HCT116 (cell line): Measurements from ENCODE around the gene MSRB3. TPM values are rescaled to one million over a fixed set of nuclear protein-coding genes. Genes with fewer than 3 reads are reported as not detected.

Experiments used
- ATAC-seq: fragments of 200-7000 bp; cut with Tn5 transposase; 2 replicates; pipeline ENCODE4 v1.9.1; 2020; ENCODE audit warnings: mild to moderate bottlenecking, moderate library complexity
- BruUV-seq: library from RNA; stranded (reverse); fragments of 400-500 nt; replicated peaks from 2 replicates; lab custom pipeline; 2021; lab: Mats Ljungman, UMichigan
- CTCF ChIA-PET: fragments of 300-600 bp; sonication (Branson Sonifier 250); formaldehyde crosslinking; loops from one replicate; lab custom pipeline; 2021; ENCODE audit warnings: antibody characterized with exemption; lab: Charles Lee
- POLR2A ChIA-PET: fragments of 300-600, 350-600 bp; sonication (Branson Sonifier 250); formaldehyde crosslinking; loops from one replicate; lab custom pipeline; 2021; ENCODE audit warnings: antibody characterized with exemption; lab: Charles Lee
- RAD21 ChIA-PET, 2 experiments: fragments of 300-600 bp; sonication (Branson Sonifier 250); formaldehyde crosslinking; loops; one replicate each; lab custom pipeline; 2023; ENCODE audit warnings: low total read pairs in 2 of 2; ENCODE audit not compliant: uncharacterized antibody in 2 of 2, unreplicated experiment in 2 of 2, low non-redundant PET in 1 of 2; lab: Charles Lee
- DNase-seq: peaks from one replicate; pipeline ENCODE4 v3.0.0-alpha.2; 2010; ENCODE audit warnings: low read depth, low spot score
- H2AFZ ChIP-seq: fragments of 200-600 bp; shearing (Covaris generic), sonication (generic); 2 replicates; pipeline ENCODE4 v1.6.1; 2017; ENCODE audit warnings: low read depth, mixed run types, mixed read lengths, antibody characterized with exemption, low read length; ENCODE audit not compliant: poor library complexity, severe bottlenecking
- H3K27ac ChIP-seq: 2 replicates; pipeline ENCODE4 v1.5.1; 2012; ENCODE audit warnings: low read depth, low read length
- H3K27me3 ChIP-seq: fragments of 200-600 bp; sonication (generic); 2 replicates; pipeline ENCODE4 v1.6.1; 2016; ENCODE audit warnings: mixed run types, low read length, mixed read lengths; ENCODE audit not compliant: insufficient read depth
- H3K36me3 ChIP-seq, 2 experiments: fragments of 200-500 bp in 1 of 2; fragments of 200-600 bp in 1 of 2; sonication (Bioruptor generic) in 1 of 2; sonication (generic) in 1 of 2; 2 replicates each; pipeline versions ENCODE4 v1.5.1 to v1.6.1; 2014 to 2016; ENCODE audit warnings: low read length in 2 of 2, inconsistent platforms in 1 of 2, mixed read lengths in 1 of 2, mixed run types in 1 of 2; ENCODE audit not compliant: insufficient read depth in 2 of 2, control insufficient read depth in 1 of 2
- H3K4me1 ChIP-seq, 2 experiments: fragments of 200-600 bp in 1 of 2; sonication (generic) in 1 of 2; 2 replicates each; pipeline versions ENCODE4 v1.5.1 to v1.6.1; 2012 to 2017; ENCODE audit warnings: low read length in 2 of 2, inconsistent platforms in 1 of 2, mild to moderate bottlenecking in 1 of 2, mixed read lengths in 1 of 2, mixed run types in 1 of 2, moderate library complexity in 1 of 2; ENCODE audit not compliant: insufficient read depth in 2 of 2, control insufficient read depth in 1 of 2
- H3K4me2 ChIP-seq: fragments of 200-600 bp; sonication (generic); 2 replicates; pipeline ENCODE4 v1.6.1; 2017; ENCODE audit warnings: mixed run types, low read length, mixed read lengths
- H3K4me3 ChIP-seq, 2 experiments: fragments of 200-600 bp in 1 of 2; sonication (generic) in 1 of 2; replicated peaks in 1 of 2; 2 replicates each; pipeline ENCODE4 v1.5.1; 2011 to 2016; ENCODE audit warnings: low read length in 2 of 2, control low read depth in 1 of 2, low read depth in 1 of 2, mild to moderate bottlenecking in 1 of 2, mixed read lengths in 1 of 2, mixed run types in 1 of 2
- H3K79me2 ChIP-seq: fragments of 200-600 bp; sonication (generic); 2 replicates; pipeline ENCODE4 v1.6.1; 2017; ENCODE audit warnings: mild to moderate bottlenecking, mixed run types, low read length, moderate library complexity, mixed read lengths; ENCODE audit not compliant: insufficient read depth
- H3K9ac ChIP-seq: fragments of 200-600 bp; sonication (generic); 2 replicates; pipeline ENCODE4 v1.6.1; 2016; ENCODE audit warnings: low read length, mixed read lengths
- H3K9me2 ChIP-seq: fragments of 200-600 bp; sonication (generic), shearing (Covaris generic); 2 replicates; pipeline ENCODE4 v1.6.1; 2017; ENCODE audit warnings: mixed run types, mild to moderate bottlenecking, moderate library complexity; ENCODE audit not compliant: insufficient read depth
- H3K9me3 ChIP-seq, 2 experiments: fragments of 200-500 bp in 1 of 2; fragments of 200-600 bp in 1 of 2; sonication (Bioruptor generic) in 1 of 2; sonication (generic) in 1 of 2; 2 replicates each; pipeline ENCODE4 v1.6.1; 2014 to 2017; ENCODE audit warnings: low read length in 2 of 2, mixed read lengths in 2 of 2, inconsistent platforms in 1 of 2, low read depth in 1 of 2, mild to moderate bottlenecking in 1 of 2, mixed run types in 1 of 2, moderate library complexity in 1 of 2; ENCODE audit not compliant: control insufficient read depth in 1 of 2, insufficient read depth in 1 of 2
- H4K20me1 ChIP-seq: fragments of 200-600 bp; sonication (generic), shearing (Covaris generic); 2 replicates; pipeline ENCODE4 v1.6.1; 2017; ENCODE audit warnings: mixed run types, mild to moderate bottlenecking, moderate library complexity; ENCODE audit not compliant: insufficient read depth
- CEBPB ChIP-seq: IDR thresholded peaks from 2 replicates; pipeline ENCODE4 v1.6.1; 2012; ENCODE audit warnings: low read depth
- EGR1 ChIP-seq: IDR thresholded peaks from 2 replicates; pipeline ENCODE4 v1.6.1; 2012; ENCODE audit warnings: low read depth
- EZH2 ChIP-seq: fragments of 200-600 bp; sonication (generic); IDR thresholded peaks from 2 replicates; pipeline ENCODE4 v1.6.1; 2017; ENCODE audit warnings: antibody characterized with exemption, mixed run types
- EZH2phosphoT487 ChIP-seq: fragments of 200-600 bp; IDR thresholded peaks from 2 replicates; pipeline ENCODE4 v1.6.1; 2018; ENCODE audit warnings: antibody characterized with exemption, borderline replicate concordance
- JUND ChIP-seq: IDR thresholded peaks from 2 replicates; pipeline ENCODE4 v1.6.1; 2012
- POLR2A ChIP-seq: IDR thresholded peaks from 2 replicates; pipeline ENCODE4 v1.7.0; 2011; ENCODE audit warnings: borderline replicate concordance; ENCODE audit not compliant: insufficient read depth, insufficient read length; ENCODE audit errors: extremely low read depth
- POLR2AphosphoS5 ChIP-seq: IDR thresholded peaks from 2 replicates; pipeline ENCODE4 v1.6.1; 2011; ENCODE audit warnings: mild to moderate bottlenecking, low read depth, low read length, moderate library complexity
- RAD21 ChIP-seq: IDR thresholded peaks from 2 replicates; pipeline ENCODE4 v1.6.1; 2012; ENCODE audit warnings: low read depth, mild to moderate bottlenecking
- SIN3A ChIP-seq: IDR thresholded peaks from 2 replicates; pipeline ENCODE4 v1.6.1; 2012; ENCODE audit warnings: low read depth
- SP1 ChIP-seq: IDR thresholded peaks from 2 replicates; pipeline ENCODE4 v1.6.1; 2012; ENCODE audit warnings: low read depth
- SRF ChIP-seq: IDR thresholded peaks from 2 replicates; pipeline ENCODE4 v1.6.1; 2012; ENCODE audit warnings: low read depth
- TCF7L2 ChIP-seq: IDR thresholded peaks from 2 replicates; pipeline ENCODE4 v1.7.0; 2011; ENCODE audit warnings: borderline replicate concordance, inconsistent platforms; ENCODE audit not compliant: insufficient read depth, insufficient read length; ENCODE audit errors: extremely low read depth
- YY1 ChIP-seq: IDR thresholded peaks from 2 replicates; pipeline ENCODE4 v1.6.1; 2011; ENCODE audit warnings: low read length, low read depth, moderate library complexity, mild to moderate bottlenecking; ENCODE audit not compliant: insufficient replicate concordance; ENCODE audit errors: extremely low read depth
- ZFX ChIP-seq: fragments of 450-650 bp; IDR thresholded peaks from 2 replicates; pipeline ENCODE4 v1.6.1; 2017
- ZNF274 ChIP-seq: fragments of 200-500 bp; sonication (Bioruptor generic); IDR thresholded peaks from 2 replicates; pipeline ENCODE4 v1.6.1; 2014; ENCODE audit warnings: mild to moderate bottlenecking, low read depth, low read length, inconsistent platforms
- intact Hi-C: fragments of 100-400 bp; cut with micrococcal nuclease; formaldehyde crosslinking; loops from 2 replicates; pipeline ENCODE4 v1.10.0; 2022
- total RNA-seq: library from RNA; stranded (reverse); gene quantifications from one replicate; pipeline ENCODE4 v1.2.1, GENCODE V29; 2021; ENCODE audit not compliant: unreplicated experiment
- TF ChIP-seq, protein P1 (sequence below): IDR thresholded peaks from 2 replicates; pipeline ENCODE4 v1.6.1; 2012
- TF ChIP-seq, protein P2 (sequence below): IDR thresholded peaks from 2 replicates; pipeline ENCODE4 v1.6.1; 2012; ENCODE audit warnings: low read depth
- TF ChIP-seq, protein P3 (sequence below): IDR thresholded peaks from 2 replicates; pipeline ENCODE4 v1.6.1; 2011; ENCODE audit warnings: mild to moderate bottlenecking, low read length, moderate library complexity; ENCODE audit not compliant: insufficient replicate concordance; ENCODE audit errors: extremely low read depth

Gene MSRB3
- total RNA-seq, 1 experiment from 2014 or later = 8.2 TPM

DNA sequence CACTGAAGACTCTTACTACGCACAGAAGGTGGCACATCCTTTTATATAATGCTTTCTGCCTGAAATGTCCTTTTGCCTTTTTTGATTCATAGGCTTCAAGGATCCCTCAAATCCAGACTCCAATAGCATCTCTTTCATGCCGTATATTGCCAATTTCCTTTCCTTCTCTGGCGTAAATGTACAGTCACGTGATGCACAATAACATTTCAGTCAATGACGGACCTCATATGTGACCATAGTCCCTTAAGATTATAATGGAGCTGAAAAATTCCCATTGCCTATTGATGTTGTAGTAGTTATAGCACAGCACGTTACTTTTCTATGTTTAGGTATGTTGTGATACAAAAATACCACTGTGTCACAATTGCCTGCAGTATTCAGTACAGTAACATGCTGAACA, 196.3 kb downstream of the MSRB3 start (continued):
- no peak for TF ChIP-seq RAD21
- no peak for TF ChIP-seq EZH2
- TF ChIP-seq, protein P1, sequence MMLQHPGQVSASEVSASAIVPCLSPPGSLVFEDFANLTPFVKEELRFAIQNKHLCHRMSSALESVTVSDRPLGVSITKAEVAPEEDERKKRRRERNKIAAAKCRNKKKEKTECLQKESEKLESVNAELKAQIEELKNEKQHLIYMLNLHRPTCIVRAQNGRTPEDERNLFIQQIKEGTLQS = no peak

DNA sequence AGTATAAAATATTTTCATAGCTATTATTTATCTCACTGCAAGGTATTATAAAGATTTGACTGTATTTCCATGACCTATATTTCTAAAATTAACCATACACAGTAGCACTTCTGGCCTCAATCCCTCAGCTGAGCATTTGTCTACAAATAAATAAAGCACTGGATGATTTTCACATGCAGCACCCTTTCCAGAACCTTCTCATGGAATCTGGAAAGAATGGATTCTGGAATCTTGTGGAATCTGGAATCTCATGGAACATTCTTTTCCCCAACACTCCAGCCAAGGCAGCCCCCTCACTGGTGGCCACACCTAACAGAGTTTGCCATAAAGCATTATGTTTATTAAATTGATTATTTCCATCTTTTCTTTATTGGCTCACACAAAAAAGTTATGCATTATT, 199.2 kb downstream of the MSRB3 start:
- intact Hi-C loops = no loop called here

More for the DNA sequence above, 199.2 kb downstream of the MSRB3 start:
- H3K79me2 ChIP-seq = no peaks in the 10 kb centered on the region
- no peak overlapping the region for H3K4me3 ChIP-seq
- H3K27me3 ChIP-seq = no peaks in the 10 kb centered on the region
- no peak overlapping the region for H3K4me2 ChIP-seq
- peaks cover 35 to 44% of the 10 kb centered on the region in 2 experiments for H3K4me1 ChIP-seq
- POLR2A ChIA-PET = no interaction called here
- no peaks in the 10 kb centered on the region for H3K9me2 ChIP-seq
- H3K36me3 ChIP-seq = peaks cover 0 to 14% of the 10 kb centered on the region in 2 experiments; a peak in 1 of 4 replicates
- RAD21 ChIA-PET = no interaction called here
- no peak overlapping the region for H3K27ac ChIP-seq
- DNase-seq (no peak), ATAC-seq (no peak)
- BruUV-seq = no TSS peak
- H4K20me1 ChIP-seq = no peaks in the 10 kb centered on the region
- H2AFZ ChIP-seq = no peak overlapping the region
- CTCF ChIA-PET = no interaction called here
- H3K9ac ChIP-seq = no peak overlapping the region
- TF ChIP-seq EZH2phosphoT487 = no peak
- TF ChIP-seq POLR2A = no peak
- TF ChIP-seq SIN3A = no peak
- no peak for TF ChIP-seq RAD21
- TF ChIP-seq SRF = no peak
- no peak for TF ChIP-seq SP1
- no peak for TF ChIP-seq YY1
- TF ChIP-seq EZH2 = no peak
- no peak for TF ChIP-seq TCF7L2
- TF ChIP-seq ZNF274 = no peak
- TF ChIP-seq CEBPB = no peak
- no peak for TF ChIP-seq EGR1
- TF ChIP-seq, protein P1 = no peak
- TF ChIP-seq, protein P2, sequence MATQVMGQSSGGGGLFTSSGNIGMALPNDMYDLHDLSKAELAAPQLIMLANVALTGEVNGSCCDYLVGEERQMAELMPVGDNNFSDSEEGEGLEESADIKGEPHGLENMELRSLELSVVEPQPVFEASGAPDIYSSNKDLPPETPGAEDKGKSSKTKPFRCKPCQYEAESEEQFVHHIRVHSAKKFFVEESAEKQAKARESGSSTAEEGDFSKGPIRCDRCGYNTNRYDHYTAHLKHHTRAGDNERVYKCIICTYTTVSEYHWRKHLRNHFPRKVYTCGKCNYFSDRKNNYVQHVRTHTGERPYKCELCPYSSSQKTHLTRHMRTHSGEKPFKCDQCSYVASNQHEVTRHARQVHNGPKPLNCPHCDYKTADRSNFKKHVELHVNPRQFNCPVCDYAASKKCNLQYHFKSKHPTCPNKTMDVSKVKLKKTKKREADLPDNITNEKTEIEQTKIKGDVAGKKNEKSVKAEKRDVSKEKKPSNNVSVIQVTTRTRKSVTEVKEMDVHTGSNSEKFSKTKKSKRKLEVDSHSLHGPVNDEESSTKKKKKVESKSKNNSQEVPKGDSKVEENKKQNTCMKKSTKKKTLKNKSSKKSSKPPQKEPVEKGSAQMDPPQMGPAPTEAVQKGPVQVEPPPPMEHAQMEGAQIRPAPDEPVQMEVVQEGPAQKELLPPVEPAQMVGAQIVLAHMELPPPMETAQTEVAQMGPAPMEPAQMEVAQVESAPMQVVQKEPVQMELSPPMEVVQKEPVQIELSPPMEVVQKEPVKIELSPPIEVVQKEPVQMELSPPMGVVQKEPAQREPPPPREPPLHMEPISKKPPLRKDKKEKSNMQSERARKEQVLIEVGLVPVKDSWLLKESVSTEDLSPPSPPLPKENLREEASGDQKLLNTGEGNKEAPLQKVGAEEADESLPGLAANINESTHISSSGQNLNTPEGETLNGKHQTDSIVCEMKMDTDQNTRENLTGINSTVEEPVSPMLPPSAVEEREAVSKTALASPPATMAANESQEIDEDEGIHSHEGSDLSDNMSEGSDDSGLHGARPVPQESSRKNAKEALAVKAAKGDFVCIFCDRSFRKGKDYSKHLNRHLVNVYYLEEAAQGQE = no peak
- no peak for TF ChIP-seq POLR2AphosphoS5
- no peak for TF ChIP-seq ZFX
- no peak for TF ChIP-seq JUND
- TF ChIP-seq, protein P3, sequence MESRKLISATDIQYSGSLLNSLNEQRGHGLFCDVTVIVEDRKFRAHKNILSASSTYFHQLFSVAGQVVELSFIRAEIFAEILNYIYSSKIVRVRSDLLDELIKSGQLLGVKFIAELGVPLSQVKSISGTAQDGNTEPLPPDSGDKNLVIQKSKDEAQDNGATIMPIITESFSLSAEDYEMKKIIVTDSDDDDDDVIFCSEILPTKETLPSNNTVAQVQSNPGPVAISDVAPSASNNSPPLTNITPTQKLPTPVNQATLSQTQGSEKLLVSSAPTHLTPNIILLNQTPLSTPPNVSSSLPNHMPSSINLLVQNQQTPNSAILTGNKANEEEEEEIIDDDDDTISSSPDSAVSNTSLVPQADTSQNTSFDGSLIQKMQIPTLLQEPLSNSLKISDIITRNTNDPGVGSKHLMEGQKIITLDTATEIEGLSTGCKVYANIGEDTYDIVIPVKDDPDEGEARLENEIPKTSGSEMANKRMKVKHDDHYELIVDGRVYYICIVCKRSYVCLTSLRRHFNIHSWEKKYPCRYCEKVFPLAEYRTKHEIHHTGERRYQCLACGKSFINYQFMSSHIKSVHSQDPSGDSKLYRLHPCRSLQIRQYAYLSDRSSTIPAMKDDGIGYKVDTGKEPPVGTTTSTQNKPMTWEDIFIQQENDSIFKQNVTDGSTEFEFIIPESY = no peak
- H3K9me3 ChIP-seq = no peaks in the 10 kb centered on the region; a peak in 1 of 4 replicates
